Bronchial epithelial cell (primary cell): ENCODE data around the gene IQGAP1. TPM values are rescaled to one million over a fixed set of nuclear protein-coding genes. Genes with fewer than 3 reads are reported as not detected.

Source experiments
- DNase-seq: peaks from one replicate; pipeline ENCODE4 v3.0.0-alpha.2; 2010; ENCODE audit warnings: low read depth
- FAIRE-seq: peaks from 2 replicates; lab custom pipeline; 2011; peaks lifted over from hg19 to GRCh38; lab: Jason Lieb, UNC
- H3K27me3 ChIP-seq: 2 replicates; pipeline ENCODE4 v1.5.1; 2011; ENCODE audit warnings: low read length; ENCODE audit not compliant: control insufficient read depth, insufficient read depth
- H3K36me3 ChIP-seq: 2 replicates; pipeline ENCODE4 v1.5.1; 2011; ENCODE audit warnings: low read length; ENCODE audit not compliant: control insufficient read depth, insufficient read depth
- H3K4me3 ChIP-seq: 2 replicates; pipeline ENCODE4 v1.5.1; 2011; ENCODE audit warnings: mild to moderate bottlenecking, low read depth, low read length, control low read depth
- total RNA-seq: library from RNA; depleted of rRNA; stranded (reverse); fragments of >200 nt; gene quantifications from 2 replicates; pipeline ENCODE4 v1.2.1, GENCODE V29; 2014
- TF ChIP-seq, protein P1 (sequence below): IDR thresholded peaks from 2 replicates; pipeline ENCODE4 v1.5.1; 2011; ENCODE audit warnings: mild to moderate bottlenecking, moderate library complexity, low read length, control low read depth, inconsistent platforms; ENCODE audit not compliant: insufficient read depth, severe bottlenecking

The IQGAP1 gene
- total RNA-seq, 1 donor from 2014 or later: 163 TPM

DNA sequence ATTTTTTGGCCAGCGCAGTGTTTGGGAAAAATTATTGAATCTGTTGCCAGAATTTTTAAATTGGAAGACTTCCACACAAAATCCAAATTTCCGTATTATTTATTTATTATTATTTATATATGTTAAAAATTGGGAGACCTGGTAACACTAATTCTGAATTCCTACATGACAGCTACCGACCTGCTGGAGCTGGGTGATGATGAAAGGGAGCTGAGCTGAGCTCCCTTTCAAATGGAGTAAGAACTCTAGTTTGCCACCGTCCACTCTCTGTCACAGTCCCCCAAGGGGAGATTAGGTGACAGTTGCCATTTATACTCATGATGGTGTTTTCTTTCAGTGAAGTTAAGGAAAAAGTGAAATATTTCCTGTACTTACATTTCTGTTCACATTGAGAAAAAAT is 143.1 kb downstream of the IQGAP1 start:
- FAIRE-seq (no peak), DNase-seq (no peak)
- TF ChIP-seq, protein P1, sequence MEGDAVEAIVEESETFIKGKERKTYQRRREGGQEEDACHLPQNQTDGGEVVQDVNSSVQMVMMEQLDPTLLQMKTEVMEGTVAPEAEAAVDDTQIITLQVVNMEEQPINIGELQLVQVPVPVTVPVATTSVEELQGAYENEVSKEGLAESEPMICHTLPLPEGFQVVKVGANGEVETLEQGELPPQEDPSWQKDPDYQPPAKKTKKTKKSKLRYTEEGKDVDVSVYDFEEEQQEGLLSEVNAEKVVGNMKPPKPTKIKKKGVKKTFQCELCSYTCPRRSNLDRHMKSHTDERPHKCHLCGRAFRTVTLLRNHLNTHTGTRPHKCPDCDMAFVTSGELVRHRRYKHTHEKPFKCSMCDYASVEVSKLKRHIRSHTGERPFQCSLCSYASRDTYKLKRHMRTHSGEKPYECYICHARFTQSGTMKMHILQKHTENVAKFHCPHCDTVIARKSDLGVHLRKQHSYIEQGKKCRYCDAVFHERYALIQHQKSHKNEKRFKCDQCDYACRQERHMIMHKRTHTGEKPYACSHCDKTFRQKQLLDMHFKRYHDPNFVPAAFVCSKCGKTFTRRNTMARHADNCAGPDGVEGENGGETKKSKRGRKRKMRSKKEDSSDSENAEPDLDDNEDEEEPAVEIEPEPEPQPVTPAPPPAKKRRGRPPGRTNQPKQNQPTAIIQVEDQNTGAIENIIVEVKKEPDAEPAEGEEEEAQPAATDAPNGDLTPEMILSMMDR: no peak
- no peak overlapping the region for H3K4me3 ChIP-seq
- H3K27me3 ChIP-seq: no peaks in the 10 kb centered on the region
- H3K36me3 ChIP-seq: no peaks in the 10 kb centered on the region

DNA sequence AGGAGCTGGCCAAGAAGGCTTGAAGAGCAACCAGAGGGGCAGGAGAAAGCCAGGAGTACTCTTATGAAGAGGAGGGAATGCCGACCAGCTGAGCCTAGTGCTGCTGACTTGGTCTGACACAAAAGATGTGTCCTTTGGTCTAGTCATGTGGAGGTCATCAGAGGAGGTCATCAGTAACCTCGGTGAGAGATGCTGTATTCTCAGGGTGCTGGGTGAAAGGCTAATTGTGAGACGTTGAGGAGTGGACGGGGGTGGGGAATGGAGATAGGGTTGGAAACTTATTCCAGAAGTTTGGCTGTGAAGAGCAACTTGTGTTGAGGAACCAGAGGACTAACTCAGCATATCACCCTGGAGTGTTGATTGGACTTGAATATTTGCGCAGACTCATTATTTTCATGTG is 147.2 kb downstream of the IQGAP1 start:
- no peak overlapping the region for H3K4me3 ChIP-seq
- TF ChIP-seq, protein P1: no peak
- DNase-seq (no peak), FAIRE-seq (no peak)
- no peaks in the 10 kb centered on the region for H3K36me3 ChIP-seq
- H3K27me3 ChIP-seq: no peaks in the 10 kb centered on the region

DNA sequence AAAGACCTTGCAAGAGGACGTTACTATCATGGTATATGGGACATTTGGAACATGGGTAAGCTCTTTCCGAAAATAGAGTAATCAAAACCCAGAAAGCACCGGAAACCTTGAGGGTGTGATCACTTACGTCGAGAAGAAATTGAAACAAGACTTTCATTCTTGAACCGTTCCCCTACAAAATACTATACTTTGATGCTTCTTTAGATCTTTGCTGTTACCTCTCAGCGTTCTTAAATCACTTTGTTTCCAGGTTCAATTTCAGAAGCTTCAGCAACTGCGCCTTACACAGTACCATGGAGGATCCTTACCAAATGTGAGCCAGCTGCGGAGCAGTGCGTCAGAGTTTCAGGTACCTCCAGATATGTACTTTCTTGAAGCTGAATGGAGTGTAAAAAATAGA is 151.7 kb downstream of the IQGAP1 start:
- H3K27me3 ChIP-seq: no peaks in the 10 kb centered on the region
- TF ChIP-seq, protein P1: no peak
- no peak for FAIRE-seq
- no peaks in the 10 kb centered on the region for H3K36me3 ChIP-seq
- no peak overlapping the region for H3K4me3 ChIP-seq
- no peak for DNase-seq

DNA sequence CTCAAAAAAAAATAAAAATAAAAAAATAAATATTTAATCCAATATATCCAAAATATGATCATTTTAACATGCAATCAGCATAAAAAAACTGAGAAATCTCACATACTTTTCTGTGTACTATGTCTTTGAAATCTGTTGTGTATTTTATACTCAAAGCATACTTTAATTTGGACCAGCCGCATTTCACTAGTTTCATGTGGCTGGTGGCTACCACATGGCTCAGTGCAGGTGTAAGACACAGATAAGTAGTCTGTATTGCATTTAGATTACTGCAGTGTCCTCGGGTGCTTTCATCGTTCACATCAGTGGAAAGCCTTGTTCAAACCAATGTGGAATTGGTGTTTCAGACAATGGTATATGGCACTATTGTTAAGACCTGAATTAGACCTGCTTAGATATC is 152.7 kb downstream of the IQGAP1 start:
- DNase-seq: no peak
- Histone ChIP-seq H3K27me3 (no peaks in the 10 kb centered on the region), H3K4me3 (no peak overlapping the region), H3K36me3 (no peaks in the 10 kb centered on the region)
- TF ChIP-seq, protein P1: no peak
- FAIRE-seq: no peak

DNA sequence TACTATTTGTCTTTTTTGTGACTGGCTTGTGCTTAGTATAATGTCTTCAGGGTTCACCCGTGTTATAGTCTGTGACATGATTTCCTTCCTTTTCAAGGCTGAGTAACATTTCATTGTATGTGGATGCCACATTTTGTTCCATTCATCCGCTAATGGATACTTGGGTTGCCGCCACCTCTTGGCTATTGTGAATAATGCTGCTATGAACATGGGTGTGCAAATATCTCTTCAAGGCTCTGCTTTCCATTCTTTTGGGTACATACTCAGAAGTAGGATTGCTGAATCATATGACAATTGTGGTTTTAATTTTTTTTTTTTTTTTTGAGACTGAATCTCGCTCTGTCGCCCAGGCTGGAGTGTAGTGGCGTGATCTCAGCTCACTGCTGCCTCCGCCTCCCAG is 157.1 kb downstream of the IQGAP1 start:
- Histone ChIP-seq H3K27me3 (no peaks in the 10 kb centered on the region), H3K36me3 (no peaks in the 10 kb centered on the region), H3K4me3 (no peak overlapping the region)
- no peak for DNase-seq
- TF ChIP-seq, protein P1: no peak
- no peak for FAIRE-seq

DNA sequence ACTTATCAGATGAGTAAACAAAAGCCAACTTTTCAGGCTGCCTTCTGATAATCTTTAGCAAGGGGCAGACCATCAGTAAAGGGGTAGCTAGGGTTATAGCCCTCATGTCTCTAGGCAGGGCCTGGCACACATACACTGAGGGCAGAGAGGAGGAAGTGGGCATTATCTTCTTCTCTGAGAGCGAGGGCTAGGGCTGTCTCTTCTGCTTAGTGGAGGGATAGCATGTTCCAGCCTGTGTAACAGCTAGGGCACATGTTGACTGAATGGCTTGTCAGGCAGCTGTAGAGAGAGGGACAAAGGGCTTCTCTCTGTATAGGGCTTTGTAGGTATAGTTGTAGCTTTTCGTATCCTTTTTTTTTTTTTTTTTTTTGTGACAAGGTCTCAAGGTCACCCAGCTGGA is 159.5 kb downstream of the IQGAP1 start:
- no peak for FAIRE-seq
- no peak overlapping the region for H3K4me3 ChIP-seq
- TF ChIP-seq, protein P1: no peak
- no peaks in the 10 kb centered on the region for H3K27me3 ChIP-seq
- DNase-seq: no peak
- peaks cover 1% of the 10 kb centered on the region for H3K36me3 ChIP-seq
